Hepatocyte (in vitro differentiated cells): ENCODE results near the gene EEFSEC. TPM values are rescaled to one million over a fixed set of nuclear protein-coding genes. Genes with fewer than 3 reads are reported as not detected.

Experiments used
- DNase-seq: peaks from one replicate; pipeline ENCODE4 v3.0.0-alpha.2; 2016; ENCODE audit warnings: low spot score
- H2AFZ ChIP-seq: fragments of 200-600 bp; sonication (generic); 2 replicates; pipeline ENCODE4 v1.6.0; 2016; ENCODE audit warnings: antibody characterized with exemption, mild to moderate bottlenecking
- H3K27ac ChIP-seq: fragments of 200-600 bp; sonication (generic); 2 replicates; pipeline ENCODE4 v1.5.1; 2016; ENCODE audit warnings: mild to moderate bottlenecking
- H3K27me3 ChIP-seq: fragments of 200-600 bp; sonication (generic); 2 replicates; pipeline ENCODE4 v1.6.1; 2016
- H3K36me3 ChIP-seq: fragments of 200-600 bp; sonication (generic); replicated peaks from 2 replicates; pipeline ENCODE4 v1.5.1; 2016; ENCODE audit warnings: low read depth; ENCODE audit not compliant: insufficient read depth
- H3K4me1 ChIP-seq: fragments of 200-600 bp; sonication (generic); 2 replicates; pipeline ENCODE4 v1.5.1; 2016; ENCODE audit warnings: mild to moderate bottlenecking, moderate library complexity; ENCODE audit not compliant: insufficient read depth
- H3K4me2 ChIP-seq: fragments of 200-600 bp; sonication (generic); 2 replicates; pipeline ENCODE4 v1.6.0; 2016
- H3K4me3 ChIP-seq: fragments of 200-600 bp; sonication (generic); 2 replicates; pipeline ENCODE4 v1.5.1; 2016; ENCODE audit warnings: mild to moderate bottlenecking
- H3K79me2 ChIP-seq: fragments of 200-600 bp; sonication (generic); 2 replicates; pipeline ENCODE4 v1.6.0; 2017; ENCODE audit warnings: mild to moderate bottlenecking
- H3K9me2 ChIP-seq: fragments of 200-600 bp; sonication (generic); replicated peaks from 2 replicates; pipeline ENCODE4 v1.6.0; 2017; ENCODE audit warnings: mild to moderate bottlenecking; ENCODE audit not compliant: insufficient read depth
- H3K9me3 ChIP-seq: fragments of 200-600 bp; sonication (generic); 2 replicates; pipeline ENCODE4 v1.5.1; 2016; ENCODE audit warnings: low read depth, mild to moderate bottlenecking
- H4K20me1 ChIP-seq: fragments of 200-600 bp; sonication (generic); 2 replicates; pipeline ENCODE4 v1.6.0; 2016; ENCODE audit warnings: mild to moderate bottlenecking; ENCODE audit not compliant: insufficient read depth, poor library complexity, severe bottlenecking
- EZH2 ChIP-seq: fragments of 200-600 bp; sonication (generic); IDR thresholded peaks from 2 replicates; pipeline ENCODE4 v1.6.1; 2016; ENCODE audit warnings: antibody characterized with exemption, mild to moderate bottlenecking, borderline replicate concordance
- EZH2phosphoT487 ChIP-seq: fragments of 200-600 bp; sonication (generic); IDR thresholded peaks from one replicate; pipeline ENCODE4 v1.6.1; 2018; ENCODE audit warnings: antibody characterized with exemption, mild to moderate bottlenecking, low read depth, moderate library complexity; ENCODE audit not compliant: unreplicated experiment, severe bottlenecking
- WGBS: methylation state at CpG from one replicate; pipeline ENCODE4 v1.1.6; 2016; ENCODE audit warnings: low lambda C conversion rate; ENCODE audit errors: missing lambda C conversion rate; 5-methylcytosine and 5-hydroxymethylcytosine counted together
- polyA plus RNA-seq: library from polyadenylated mRNA; unstranded; fragments of >200 nt; fragmentation: Nextera tagmentation; extraction: Ambion mirVana; gene quantifications from 2 replicates; pipeline ENCODE4 v1.2.1, GENCODE V29; 2016
- total RNA-seq: library from RNA; depleted of rRNA; stranded (reverse); fragments of >200 nt; gene quantifications from 2 replicates; pipeline ENCODE4 v1.2.3, GENCODE V29; 2014
- TF ChIP-seq, protein P1 (sequence below): fragments of 200-600 bp; sonication (generic); IDR thresholded peaks from 2 replicates; pipeline ENCODE4 v1.5.1; 2016; ENCODE audit warnings: antibody characterized with exemption, mild to moderate bottlenecking; ENCODE audit not compliant: poor library complexity

The EEFSEC gene
- total and polyA plus RNA-seq, 2 experiments from 2014 or later, result 9.8 to 17.5 TPM

GRCh38 chr3:128415200-128415772 is 262.0 kb downstream of the EEFSEC start:
- H4K20me1 ChIP-seq, result no peaks in the 10 kb centered on the region
- H3K27ac ChIP-seq, result no peak overlapping the region
- no peaks in the 10 kb centered on the region for H3K79me2 ChIP-seq
- 98% methylated on average over 16 of the region's 16 CpGs for WGBS
- H3K9me3 ChIP-seq, result no peaks in the 10 kb centered on the region
- no peak overlapping the region for H3K4me3 ChIP-seq
- no peaks in the 10 kb centered on the region for H3K27me3 ChIP-seq
- H3K4me2 ChIP-seq, result no peak overlapping the region
- TF ChIP-seq EZH2phosphoT487 (no peak), EZH2 (no peak)
- TF ChIP-seq, protein P1, sequence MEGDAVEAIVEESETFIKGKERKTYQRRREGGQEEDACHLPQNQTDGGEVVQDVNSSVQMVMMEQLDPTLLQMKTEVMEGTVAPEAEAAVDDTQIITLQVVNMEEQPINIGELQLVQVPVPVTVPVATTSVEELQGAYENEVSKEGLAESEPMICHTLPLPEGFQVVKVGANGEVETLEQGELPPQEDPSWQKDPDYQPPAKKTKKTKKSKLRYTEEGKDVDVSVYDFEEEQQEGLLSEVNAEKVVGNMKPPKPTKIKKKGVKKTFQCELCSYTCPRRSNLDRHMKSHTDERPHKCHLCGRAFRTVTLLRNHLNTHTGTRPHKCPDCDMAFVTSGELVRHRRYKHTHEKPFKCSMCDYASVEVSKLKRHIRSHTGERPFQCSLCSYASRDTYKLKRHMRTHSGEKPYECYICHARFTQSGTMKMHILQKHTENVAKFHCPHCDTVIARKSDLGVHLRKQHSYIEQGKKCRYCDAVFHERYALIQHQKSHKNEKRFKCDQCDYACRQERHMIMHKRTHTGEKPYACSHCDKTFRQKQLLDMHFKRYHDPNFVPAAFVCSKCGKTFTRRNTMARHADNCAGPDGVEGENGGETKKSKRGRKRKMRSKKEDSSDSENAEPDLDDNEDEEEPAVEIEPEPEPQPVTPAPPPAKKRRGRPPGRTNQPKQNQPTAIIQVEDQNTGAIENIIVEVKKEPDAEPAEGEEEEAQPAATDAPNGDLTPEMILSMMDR, result no peak
- no peaks in the 10 kb centered on the region for H3K9me2 ChIP-seq
- no peaks in the 10 kb centered on the region for H3K36me3 ChIP-seq
- H3K4me1 ChIP-seq, result peaks cover 9% of the 10 kb centered on the region
- DNase-seq, result no peak
- no peak overlapping the region for H2AFZ ChIP-seq

GRCh38 chr3:128415773-128416577 is 262.7 kb downstream of the EEFSEC start:
- Histone ChIP-seq H3K4me1 (peaks cover 9% of the 10 kb centered on the region), H3K9me3 (no peaks in the 10 kb centered on the region), H2AFZ (no peak overlapping the region), H3K36me3 (no peaks in the 10 kb centered on the region), H3K79me2 (no peaks in the 10 kb centered on the region), H4K20me1 (no peaks in the 10 kb centered on the region), H3K4me2 (no peak overlapping the region), H3K27ac (no peak overlapping the region), H3K27me3 (no peaks in the 10 kb centered on the region), H3K9me2 (no peaks in the 10 kb centered on the region), H3K4me3 (no peak overlapping the region)
- 74% methylated on average over 15 of the region's 19 CpGs for WGBS
- TF ChIP-seq, protein P1, result no peak
- TF ChIP-seq EZH2phosphoT487 (no peak), EZH2 (no peak)
- DNase-seq, result no peak

DNA sequence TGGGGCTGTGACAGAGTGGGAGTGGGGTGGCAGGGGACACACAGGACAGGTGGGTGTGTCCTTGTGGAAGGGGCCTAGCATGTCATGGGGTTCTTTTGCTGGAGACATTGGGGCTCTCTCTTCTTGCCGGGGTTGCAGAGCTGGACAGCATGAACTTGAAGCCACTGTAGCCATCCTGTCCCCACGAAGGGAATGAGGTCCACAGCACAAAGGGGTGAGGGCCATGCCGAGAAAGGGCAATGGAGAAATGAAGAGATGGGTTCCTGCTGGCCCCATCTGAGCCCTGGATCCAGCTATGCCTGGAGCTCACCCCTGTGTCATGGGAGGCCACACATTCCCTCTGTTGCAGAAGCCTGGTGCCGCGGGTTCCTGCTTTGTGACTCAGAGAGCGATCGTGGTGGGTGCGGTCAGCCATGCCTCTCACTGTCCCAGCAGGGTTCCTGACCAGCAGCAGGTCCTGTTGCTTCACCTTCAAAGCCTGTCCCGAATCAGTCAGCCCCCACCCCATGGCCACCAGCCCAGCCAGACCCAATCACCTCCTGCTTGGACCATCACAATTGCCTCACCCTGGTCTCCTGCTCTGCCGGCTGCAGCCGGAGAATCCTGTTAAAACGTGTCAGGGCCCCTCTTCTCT is 263.4 kb downstream of the EEFSEC start:
- Histone ChIP-seq H3K27me3 (no peaks in the 10 kb centered on the region), H3K36me3 (no peaks in the 10 kb centered on the region), H3K9me2 (no peaks in the 10 kb centered on the region), H3K4me3 (no peak overlapping the region), H3K4me1 (peaks cover 4% of the 10 kb centered on the region), H3K9me3 (no peaks in the 10 kb centered on the region), H3K79me2 (no peaks in the 10 kb centered on the region), H2AFZ (no peak overlapping the region), H4K20me1 (no peaks in the 10 kb centered on the region), H3K4me2 (no peak overlapping the region), H3K27ac (no peak overlapping the region)
- DNase-seq, result peak; percentile 73
- TF ChIP-seq, protein P1, result no peak
- no peak for TF ChIP-seq EZH2phosphoT487
- no peak for TF ChIP-seq EZH2
- 55% methylated on average over 12 of the region's 12 CpGs for WGBS
